PFSK-1 (cell line): ENCODE results near the gene SPECC1.

Source experiments
- POLR2AphosphoS5 ChIP-seq: IDR thresholded peaks from 2 replicates; pipeline ENCODE4 v1.6.1; 2012; ENCODE audit warnings: low read depth, mild to moderate bottlenecking, control low read depth, low read length, moderate library complexity
- SIN3A ChIP-seq: IDR thresholded peaks from 2 replicates; pipeline ENCODE4 v1.6.1; 2012; ENCODE audit warnings: mild to moderate bottlenecking, low read length, moderate library complexity, borderline replicate concordance; ENCODE audit not compliant: insufficient read depth
- TAF1 ChIP-seq: IDR thresholded peaks from 2 replicates; pipeline ENCODE4 v1.6.1; 2012; ENCODE audit warnings: low read length, control low read depth, borderline replicate concordance; ENCODE audit not compliant: insufficient read depth
- TF ChIP-seq, protein P1 (sequence below), 2 experiments: IDR thresholded peaks; 2 replicates each; pipeline versions ENCODE4 v1.6.1 to v1.8.0; 2011 to 2012; ENCODE audit warnings: low read depth in 2 of 2, low read length in 2 of 2, control low read depth in 1 of 2, inconsistent platforms in 1 of 2, mild to moderate bottlenecking in 1 of 2, moderate library complexity in 1 of 2; ENCODE audit not compliant: insufficient read depth in 1 of 2

GRCh38 chr17:20254541-20254940 lies 245.4 kb downstream of the SPECC1 start:
- TF ChIP-seq, protein P1, sequence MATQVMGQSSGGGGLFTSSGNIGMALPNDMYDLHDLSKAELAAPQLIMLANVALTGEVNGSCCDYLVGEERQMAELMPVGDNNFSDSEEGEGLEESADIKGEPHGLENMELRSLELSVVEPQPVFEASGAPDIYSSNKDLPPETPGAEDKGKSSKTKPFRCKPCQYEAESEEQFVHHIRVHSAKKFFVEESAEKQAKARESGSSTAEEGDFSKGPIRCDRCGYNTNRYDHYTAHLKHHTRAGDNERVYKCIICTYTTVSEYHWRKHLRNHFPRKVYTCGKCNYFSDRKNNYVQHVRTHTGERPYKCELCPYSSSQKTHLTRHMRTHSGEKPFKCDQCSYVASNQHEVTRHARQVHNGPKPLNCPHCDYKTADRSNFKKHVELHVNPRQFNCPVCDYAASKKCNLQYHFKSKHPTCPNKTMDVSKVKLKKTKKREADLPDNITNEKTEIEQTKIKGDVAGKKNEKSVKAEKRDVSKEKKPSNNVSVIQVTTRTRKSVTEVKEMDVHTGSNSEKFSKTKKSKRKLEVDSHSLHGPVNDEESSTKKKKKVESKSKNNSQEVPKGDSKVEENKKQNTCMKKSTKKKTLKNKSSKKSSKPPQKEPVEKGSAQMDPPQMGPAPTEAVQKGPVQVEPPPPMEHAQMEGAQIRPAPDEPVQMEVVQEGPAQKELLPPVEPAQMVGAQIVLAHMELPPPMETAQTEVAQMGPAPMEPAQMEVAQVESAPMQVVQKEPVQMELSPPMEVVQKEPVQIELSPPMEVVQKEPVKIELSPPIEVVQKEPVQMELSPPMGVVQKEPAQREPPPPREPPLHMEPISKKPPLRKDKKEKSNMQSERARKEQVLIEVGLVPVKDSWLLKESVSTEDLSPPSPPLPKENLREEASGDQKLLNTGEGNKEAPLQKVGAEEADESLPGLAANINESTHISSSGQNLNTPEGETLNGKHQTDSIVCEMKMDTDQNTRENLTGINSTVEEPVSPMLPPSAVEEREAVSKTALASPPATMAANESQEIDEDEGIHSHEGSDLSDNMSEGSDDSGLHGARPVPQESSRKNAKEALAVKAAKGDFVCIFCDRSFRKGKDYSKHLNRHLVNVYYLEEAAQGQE (IDR thresholded peaks at IDR 0.05; ENCODE audit: insufficient read depth in 1 of 2, low read depth in 2 of 2, low read length in 2 of 2), result no peak
- TF ChIP-seq POLR2AphosphoS5, result no peak
- TF ChIP-seq TAF1, result no peak
- TF ChIP-seq SIN3A, result no peak
